GM10847 (cell line): Measurements from ENCODE around the gene TAMALIN.

Experiments
- POLR2A ChIP-seq: IDR thresholded peaks from 2 replicates; pipeline ENCODE4 v1.6.1; 2011; ENCODE audit not compliant: insufficient read length; ENCODE audit errors: extremely low read depth

Gene TAMALIN

GRCh38 chr12:52019113-52019770 lies 12.5 kb downstream of the TAMALIN start:
- TF ChIP-seq POLR2A, result no peak

DNA sequence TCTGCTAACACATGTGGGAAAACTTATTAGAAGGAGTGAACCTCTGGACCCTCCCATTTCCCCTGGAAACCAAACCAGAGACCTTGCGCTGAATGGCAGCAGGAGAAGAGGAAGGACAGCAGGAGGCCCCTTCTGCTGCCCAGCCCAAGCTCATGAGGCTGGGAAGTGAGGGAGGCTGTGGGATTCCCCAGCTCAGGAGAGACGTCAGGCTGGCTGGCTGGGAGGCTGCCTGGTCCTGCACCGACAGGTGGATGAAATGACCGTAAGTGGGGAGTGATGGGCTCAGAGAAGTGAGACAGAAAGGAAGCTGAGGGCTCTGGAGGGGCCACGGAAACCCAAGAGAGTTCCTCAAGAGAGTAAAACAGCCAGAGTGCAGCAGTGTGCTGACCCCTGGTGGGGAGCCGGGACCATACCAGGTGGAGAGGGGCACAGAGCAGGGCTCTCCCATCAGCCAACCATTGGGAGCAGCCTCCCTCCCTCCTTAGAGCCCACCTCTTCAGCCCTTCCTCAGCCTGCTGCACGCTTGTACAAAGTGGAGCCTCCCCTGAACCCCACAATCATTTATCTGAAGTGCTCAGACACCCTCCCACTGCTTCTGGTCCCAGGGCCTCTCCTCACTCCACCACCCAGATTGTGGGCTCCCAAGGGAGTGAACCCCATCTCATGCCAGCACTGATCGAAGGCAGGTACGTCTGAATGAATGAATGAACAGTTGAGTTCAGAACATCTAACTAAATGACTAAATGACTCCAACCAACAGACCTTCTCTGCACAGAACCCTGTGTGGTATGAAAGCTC lies 14.0 kb downstream of the TAMALIN start:
- TF ChIP-seq POLR2A, result no peak

DNA sequence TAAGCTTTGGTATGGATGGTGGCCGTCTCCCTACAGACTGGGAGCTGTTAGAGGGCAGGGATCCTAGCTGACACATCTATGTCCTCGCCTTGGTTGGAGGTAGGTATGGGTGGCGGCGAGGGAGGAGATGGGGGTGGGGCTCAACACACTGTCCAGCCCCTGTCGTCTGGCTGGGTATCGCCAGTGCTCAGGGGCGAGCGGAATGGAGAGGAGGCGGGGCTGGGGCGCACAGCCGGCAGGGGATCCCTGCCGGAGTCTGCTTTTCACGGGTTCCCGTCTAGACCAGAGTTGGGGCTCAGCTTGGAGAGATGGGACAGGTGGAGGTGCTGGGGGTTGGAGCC lies 16.1 kb downstream of the TAMALIN start:
- no peak for TF ChIP-seq POLR2A

DNA sequence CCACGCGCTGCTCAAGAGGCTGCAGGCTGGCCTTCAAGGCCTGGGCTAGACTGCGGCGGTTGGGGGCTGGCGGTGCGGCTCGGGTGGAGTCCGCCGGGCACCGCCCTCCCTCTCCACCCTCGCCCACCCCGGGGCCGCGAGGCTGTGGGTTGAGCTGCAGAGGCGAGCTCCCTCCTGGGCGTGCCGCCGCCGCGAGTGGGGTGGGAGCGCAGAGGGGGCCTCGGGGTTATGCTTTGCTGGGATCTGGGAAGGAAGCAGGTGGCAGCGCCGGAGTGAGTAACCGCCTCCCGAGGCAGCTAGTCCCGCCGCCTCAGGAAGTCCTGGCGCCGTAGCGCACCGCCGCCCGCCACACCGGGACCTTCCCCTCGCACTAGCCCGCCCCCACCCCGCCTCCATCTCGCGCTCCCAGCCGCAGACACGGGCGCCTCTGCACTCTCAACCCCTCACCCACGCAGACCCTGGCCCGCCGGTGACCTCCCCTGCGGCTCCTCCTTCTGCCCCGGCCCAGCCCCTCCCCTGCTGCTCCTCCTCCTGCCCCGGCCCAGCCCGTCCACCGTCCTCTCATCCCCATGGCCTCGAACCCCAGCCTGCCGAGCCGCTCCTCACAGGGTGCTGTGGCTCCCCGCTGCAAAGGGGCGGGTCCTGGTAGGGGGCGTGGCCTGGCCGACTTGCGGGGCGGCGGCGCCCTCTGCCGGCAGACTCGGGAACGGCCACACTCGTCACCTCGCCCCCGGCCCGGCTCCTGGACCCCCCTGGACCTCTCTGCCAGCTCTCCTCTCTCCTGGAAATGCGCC lies 16.6 kb downstream of the TAMALIN start:
- no peak for TF ChIP-seq POLR2A

DNA sequence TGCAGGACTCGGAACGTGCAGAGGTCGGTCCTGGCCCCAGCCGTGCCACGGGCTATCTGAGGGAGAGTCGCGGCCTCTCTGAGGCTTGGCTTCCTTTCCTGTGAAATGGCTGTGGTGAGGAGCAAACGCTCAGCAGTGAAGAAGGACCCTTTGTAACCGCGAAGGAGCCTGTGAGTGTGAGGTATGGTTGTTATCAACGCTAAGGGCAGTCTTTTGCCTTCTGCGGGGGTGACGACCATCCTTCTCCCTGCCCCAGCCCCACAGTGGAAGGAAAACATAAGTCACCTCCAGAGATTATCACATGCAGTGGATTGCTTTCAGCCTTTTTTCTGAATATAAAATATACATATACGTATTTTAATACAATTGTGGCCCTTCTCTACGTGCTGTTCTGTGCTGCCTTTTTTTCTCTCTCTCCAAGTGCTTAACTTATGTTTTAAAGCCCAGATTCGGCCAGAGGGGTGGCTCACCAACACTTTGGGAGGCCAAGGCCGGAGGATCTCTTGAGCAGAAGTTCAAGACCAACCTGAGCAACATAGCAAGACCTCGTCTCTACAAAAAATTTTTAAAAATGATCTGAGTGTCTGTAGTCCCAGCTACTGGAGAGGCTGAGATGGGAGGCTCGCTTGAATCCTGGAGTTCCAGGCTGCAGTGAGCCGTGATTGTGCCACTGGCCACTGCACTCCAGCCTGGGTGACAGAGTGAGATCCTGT lies 17.4 kb downstream of the TAMALIN start:
- no peak for TF ChIP-seq POLR2A

- no peak for TF ChIP-seq POLR2A
Measured at GRCh38 chr12:52024845-52025230, 18.1 kb downstream of the TAMALIN start.

- no peak for TF ChIP-seq POLR2A
Measured at GRCh38 chr12:52026263-52026662, 19.5 kb downstream of the TAMALIN start.

DNA sequence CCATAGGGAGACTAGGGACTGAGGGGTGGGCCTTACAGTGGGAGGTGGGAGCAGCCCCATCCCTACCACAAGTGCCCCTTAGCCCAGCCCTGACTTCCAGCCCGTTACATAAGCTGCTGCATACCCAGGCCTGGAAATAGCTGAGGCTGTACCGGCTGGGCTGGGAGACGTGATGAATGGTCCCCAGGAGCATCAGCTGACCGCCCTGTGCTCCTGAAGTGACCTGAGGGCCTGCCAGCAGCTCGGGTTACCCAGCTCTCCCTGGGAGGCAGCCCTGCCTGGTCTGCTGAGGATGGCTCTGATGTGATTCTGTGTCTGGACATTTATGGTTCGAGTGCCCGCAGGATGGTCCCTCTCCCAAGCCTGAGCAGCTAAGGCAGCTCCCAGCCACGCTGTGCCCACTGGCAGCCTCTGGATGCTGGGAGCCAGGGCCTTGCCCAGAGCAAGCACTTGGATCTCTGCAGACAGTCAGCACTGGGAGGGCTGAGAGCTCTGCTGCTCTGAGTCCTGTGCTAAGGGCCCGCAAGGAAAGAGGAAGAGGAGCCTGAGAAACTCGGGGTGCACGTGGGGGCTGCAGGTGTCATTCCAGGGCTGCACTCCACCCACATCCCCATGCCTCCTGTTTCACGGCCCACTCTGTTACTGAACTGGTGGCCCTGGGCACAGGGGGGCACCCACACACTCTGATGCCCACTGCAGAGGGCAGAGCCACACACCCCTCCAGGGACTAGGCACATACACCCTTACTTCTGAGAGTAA lies 20.5 kb downstream of the TAMALIN start:
- TF ChIP-seq POLR2A, result no peak

GRCh38 chr12:52029685-52030084 lies 22.9 kb downstream of the TAMALIN start:
- TF ChIP-seq POLR2A, result no peak

GRCh38 chr12:52032446-52032803 lies 25.7 kb downstream of the TAMALIN start:
- no peak for TF ChIP-seq POLR2A

GRCh38 chr12:52032804-52033445 lies 26.2 kb downstream of the TAMALIN start:
- peak; percentile 35 for TF ChIP-seq POLR2A

GRCh38 chr12:52033446-52034140 lies 26.8 kb downstream of the TAMALIN start:
- no peak for TF ChIP-seq POLR2A

DNA sequence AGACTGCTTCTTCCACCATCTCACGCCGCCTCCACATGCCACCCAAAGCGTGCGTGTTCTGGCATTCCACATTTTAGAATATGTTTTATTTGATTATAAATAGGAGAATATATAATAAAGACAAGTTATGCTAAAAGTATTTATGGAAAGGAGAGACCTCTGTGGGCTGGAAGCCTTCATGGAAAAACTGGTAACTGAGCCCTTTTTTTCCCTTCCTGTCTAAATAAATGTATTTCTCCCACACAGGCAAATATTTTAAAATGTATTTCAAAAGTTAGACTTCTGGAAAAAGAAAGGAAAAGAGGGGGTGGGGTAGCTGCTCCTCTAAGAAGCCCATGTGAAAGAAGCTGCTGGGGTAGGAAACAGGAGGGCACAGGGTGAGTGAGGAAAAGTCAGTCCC lies 28.4 kb downstream of the TAMALIN start:
- no peak for TF ChIP-seq POLR2A

- no peak for TF ChIP-seq POLR2A
Measured at GRCh38 chr12:52035926-52036325, 29.2 kb downstream of the TAMALIN start.
